GM21529 (cell line): Measurements from ENCODE around the gene BMP4.
A peak's percentile ranks its signal among the peaks of the same experiment; 100 is the strongest.
"Not testable (repeated sequence)": the region's sequence is repeated elsewhere in the genome, so short reads cannot be mapped to it uniquely, and the experiment has no call there.

Experiments
- ATAC-seq: cut with Tn5 transposase; IDR thresholded peaks from one replicate; pipeline ENCODE4 v1.9.1; 2021; ENCODE audit not compliant: unreplicated experiment

BMP4 gene

DNA sequence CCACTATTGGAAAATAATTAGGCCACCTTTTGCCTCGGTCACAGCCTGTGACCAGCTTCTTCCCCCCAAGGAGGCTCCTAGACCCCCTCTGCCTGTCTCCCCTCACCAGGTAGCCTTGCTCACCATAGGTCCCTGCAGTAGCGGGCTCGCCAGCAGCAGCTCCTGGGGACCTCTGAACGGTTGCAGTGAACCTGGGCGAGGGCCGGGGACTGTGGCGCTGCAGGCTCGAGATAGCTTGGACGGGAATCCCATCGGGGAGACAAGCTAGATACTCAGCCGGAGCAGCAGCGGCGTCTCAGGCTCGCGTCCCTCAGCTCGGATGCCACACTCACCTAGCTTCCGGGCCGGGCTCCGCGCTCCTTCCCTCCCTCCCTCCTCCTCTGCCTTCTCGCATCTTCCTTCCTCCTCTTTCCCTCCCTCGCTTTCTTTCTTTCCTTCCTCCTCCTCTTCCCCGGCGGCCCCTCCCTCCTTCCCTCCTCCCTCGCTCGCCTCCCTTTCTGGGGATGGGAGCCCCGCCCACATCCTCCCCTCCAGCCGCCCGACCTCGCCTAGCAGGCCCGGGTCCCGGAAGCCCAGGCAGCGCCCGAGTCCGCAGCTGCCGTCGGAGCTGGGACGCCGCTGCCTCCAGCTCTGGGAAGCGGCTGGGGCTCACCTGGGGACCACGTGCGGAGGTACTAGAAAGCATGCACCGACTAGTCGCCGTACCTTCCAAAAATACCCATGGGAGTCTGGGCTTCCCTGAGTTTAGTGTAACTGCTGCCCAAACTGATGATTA lies at the start of gene BMP4:
TSS of gene BMP4 (minus strand) at position 399 of the 775 bp plus-strand sequence. CDS start 4,603 bp downstream, outside the sequence.
- ATAC-seq, result peak; percentile 45

DNA sequence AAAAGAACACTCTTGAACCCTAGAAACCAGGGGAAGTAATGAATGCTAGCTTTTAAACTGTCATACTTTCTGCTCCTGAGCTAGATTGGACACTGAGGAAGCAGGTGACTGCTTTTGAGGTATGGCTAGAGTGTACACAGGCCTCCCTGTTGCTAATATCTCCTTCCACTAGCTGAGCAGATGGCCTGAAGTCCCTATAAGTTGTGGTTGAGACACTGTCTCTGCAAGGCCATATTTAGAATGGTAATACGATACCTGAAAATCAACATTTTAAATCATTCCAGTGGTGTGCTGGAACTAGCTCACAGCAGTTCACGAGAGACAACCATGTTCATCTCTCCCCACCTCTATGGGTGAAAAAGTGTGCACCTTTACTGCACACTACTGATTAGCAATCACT lies 46.4 kb upstream of the BMP4 start:
- ATAC-seq, result no peak

DNA sequence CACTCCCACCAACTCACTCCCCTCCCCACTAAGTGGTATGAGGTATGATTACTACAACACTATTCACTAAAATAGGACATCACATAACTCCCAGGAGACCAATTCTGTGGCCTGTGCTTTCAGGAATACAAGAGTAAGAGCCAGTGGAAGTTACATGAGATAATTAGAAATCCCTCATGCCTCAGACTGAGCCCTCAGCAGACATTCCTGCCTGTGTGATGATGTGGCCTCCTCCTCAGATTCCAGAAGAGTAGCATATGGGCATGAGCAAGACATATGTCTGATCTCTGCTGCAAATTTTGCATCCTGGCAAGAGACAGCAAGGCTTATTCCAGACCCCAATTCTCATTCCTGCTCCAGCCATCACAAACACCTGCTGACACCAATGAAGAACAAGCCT lies 46.0 kb upstream of the BMP4 start:
- ATAC-seq, result no peak

DNA sequence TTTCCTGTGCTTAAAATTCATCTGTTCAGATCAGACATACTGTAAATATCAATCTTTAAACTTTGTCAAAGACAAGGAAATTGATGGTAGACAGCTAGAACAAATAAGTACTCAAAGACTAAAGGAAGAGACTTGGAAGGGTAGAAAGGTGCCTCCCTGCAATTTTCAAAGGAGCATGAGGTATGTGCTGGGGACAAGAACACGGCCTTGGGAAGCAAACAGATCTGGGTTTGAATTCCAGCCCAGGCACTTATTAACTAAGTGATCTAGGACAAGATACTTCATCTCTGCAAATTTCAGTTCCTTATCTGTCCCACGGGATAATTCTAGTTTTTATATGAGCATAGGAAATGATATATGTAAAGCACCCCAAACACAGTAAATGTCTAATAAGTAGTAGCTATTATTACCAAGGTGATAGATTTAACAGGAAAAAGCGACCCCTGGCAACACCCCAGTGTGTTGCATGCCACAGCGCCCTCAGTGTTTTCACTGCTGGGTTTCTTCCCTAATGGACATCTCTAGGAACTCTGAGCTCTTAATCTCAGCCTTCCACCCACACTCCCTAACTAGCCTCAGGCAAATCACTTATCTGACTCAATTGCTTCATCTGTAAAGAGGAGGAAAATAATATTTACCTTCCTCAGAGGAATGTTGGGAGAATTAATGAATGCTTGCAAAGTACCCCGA lies 44.7 kb upstream of the BMP4 start:
- ATAC-seq, result no peak

DNA sequence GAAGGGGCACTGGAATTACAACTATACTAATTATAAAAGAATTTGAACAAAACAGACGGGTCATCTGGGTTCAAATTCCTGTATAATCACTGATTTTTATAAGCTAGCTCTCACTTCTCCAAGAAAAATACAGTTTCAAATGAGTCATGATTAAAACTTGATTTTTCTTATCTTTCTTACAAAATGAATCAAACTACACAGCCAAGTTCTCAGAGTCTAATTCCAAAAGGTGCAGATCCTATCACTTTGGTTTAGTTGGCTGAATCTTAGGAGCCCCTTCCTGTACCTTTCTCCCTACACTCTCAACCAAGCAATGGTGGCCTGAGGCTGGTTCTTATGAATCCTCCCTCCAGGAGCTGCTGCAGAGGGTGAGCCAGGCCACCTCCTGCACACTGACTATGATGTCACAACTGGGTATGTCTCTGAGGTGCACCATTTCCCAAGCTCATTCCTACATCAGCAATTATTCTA lies 43.8 kb upstream of the BMP4 start:
- no peak for ATAC-seq

DNA sequence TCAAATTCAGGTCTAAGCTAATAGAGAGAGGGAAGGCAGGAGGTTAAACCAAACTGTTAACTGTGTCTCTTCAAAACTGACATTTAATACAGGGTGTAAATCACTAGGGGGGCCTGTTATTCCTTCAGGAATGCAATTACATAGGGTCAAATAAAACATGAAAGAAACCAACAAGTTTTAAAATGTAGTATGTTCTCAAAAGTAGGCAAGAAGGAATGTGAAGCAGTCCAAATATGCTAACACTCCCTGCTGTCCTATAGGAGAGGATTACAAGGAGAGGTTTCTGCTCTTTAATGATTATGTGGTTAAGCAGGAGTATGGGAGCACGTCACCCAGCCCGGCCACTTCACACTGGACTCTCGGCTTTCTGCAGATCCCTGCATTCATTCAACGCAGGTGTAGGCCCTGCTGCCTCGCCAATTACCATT lies 42.5 kb upstream of the BMP4 start:
- ATAC-seq, result no peak

DNA sequence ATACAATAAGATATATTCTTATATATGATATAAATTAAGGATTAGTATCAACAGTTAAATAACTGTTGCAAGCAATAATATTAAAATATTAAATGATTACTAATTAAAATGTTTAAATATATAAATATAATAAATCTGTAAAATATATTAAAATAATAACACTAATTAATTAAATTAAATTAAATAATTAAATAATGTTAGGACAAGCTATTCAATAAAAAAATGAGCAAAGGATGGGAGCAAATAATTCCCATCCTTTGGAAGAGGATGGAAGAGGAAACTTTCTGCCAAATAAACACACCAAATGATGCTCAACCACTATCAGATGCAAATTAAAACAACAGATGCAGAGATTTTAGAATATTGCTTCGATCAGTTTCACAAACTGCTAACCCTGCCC lies 39.4 kb upstream of the BMP4 start:
- no peak for ATAC-seq

DNA sequence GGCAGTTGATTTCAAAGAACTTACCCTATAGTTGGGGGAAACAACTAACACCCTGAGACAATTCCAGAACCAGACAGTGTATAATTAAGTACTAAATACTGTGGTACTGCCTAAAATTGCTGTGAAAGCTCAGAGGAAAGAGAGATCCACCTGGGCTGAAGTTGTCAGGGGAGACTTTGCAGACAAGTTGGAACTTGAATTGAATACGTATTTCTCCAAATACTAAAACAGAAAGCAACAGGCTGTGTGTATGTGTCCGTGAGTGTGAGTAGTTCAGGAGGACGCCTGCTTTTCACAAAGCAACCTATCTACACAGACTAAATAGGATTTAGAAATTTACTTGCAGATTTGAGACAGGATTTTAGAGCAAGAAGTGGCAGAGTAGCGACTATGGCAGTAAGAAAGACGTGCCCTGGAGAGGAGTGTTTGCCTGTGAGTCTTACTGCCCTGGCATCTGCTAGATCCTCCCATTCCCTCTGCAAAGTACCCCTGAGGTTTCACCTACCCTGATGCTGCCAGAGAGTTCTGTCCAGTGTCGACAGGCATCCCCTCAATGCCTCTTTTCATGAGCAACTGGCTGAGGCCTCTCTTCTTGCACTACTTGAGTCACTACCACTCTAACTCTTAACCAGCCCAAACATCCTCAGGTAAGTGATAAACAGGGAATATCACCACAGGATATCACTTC lies 37.4 kb upstream of the BMP4 start:
- no peak for ATAC-seq

DNA sequence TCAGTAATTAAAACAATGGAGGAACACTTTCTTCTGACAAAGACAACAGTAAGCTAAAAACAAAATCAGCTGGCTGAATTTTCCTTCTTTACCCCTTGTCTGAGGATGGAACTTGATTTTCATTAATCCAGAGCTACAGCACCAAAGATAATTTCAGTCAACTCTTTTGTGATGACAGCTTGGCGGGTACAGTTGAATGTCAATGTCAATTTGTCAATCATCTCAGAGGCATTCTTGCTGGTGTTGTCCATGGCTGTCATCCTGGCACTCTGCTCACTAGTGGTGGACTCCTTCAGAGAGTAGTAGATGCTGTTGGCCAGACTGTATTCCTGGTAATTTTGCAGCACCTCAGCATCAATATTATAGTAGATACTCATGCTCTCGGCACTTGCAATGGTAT lies 34.4 kb upstream of the BMP4 start:
- ATAC-seq, result no peak

DNA sequence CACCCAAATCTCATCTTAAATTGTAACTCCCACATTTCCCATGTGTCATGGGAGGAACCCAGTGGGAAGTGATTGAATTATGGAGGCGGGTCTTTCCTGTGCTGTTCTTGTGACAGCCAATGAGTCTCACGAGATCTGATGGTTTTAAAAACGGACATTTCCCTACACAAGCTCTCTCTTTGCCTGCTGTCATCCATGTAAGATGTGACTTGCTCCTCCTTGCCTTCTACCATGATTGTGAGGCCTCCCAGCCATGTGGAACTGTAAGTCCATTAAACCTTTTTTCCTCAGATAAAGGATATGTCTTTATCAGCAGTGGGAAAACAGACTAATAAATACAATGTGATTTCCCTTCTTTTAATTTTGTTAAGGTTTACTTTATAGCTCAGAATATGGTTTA lies 30.1 kb upstream of the BMP4 start:
- ATAC-seq, result not testable (repeated sequence)

DNA sequence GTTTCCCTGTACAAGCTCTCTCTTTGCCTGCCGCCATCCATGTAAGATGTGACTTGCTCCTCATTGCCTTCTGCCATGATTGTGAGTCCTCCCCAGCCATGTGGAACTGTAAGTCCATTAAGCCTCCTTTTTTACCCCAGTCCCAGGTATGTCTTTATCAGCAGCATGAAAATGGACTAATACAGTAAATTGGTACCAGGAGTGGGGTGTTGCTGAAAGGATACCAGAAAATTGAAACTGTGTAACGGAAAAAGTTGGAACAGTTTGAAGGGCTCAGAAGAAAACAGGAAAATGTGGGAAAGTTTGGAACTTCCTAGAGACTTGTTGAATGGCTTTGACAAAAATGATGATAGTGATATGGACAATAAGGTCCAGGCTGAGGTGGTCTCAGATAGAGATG lies 28.3 kb upstream of the BMP4 start:
- not testable (repeated sequence) for ATAC-seq

DNA sequence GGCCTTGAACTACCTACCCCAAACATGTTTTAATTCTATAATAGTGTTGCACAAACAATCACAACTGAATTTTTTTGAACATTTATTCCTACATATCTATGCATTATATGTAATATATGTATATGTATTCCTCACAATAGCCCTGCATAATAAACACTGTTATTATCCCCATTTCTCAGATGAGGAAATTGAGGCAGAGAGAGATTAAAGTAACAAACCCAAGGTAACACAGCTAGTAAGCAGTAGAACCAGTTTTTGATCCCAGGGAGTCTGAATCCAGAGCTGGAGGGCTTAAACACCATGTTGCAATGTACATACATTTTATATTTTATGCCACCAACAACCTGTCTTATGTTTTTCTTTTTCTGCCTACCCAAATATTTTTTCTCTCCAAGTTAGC lies 26.5 kb upstream of the BMP4 start:
- no peak for ATAC-seq

DNA sequence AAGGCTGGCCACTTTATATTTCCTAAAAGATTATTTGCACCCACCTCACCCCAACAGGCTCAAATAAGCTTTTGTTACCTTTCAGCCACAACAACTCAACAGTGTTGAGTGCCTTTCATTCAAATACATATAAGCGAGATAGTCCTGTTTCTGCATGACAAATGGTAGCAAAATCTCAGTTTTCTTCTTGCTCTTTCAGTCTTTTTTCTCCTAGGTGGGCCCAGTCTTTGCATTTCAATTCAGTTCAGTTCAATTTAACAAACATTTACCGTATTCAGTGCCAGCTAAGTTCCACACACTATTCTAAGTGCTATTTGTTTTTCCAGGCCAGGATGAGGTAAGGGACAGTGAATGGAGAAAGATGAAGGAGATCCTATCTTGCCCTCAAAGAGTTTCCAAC lies 25.9 kb upstream of the BMP4 start:
- ATAC-seq, result no peak

DNA sequence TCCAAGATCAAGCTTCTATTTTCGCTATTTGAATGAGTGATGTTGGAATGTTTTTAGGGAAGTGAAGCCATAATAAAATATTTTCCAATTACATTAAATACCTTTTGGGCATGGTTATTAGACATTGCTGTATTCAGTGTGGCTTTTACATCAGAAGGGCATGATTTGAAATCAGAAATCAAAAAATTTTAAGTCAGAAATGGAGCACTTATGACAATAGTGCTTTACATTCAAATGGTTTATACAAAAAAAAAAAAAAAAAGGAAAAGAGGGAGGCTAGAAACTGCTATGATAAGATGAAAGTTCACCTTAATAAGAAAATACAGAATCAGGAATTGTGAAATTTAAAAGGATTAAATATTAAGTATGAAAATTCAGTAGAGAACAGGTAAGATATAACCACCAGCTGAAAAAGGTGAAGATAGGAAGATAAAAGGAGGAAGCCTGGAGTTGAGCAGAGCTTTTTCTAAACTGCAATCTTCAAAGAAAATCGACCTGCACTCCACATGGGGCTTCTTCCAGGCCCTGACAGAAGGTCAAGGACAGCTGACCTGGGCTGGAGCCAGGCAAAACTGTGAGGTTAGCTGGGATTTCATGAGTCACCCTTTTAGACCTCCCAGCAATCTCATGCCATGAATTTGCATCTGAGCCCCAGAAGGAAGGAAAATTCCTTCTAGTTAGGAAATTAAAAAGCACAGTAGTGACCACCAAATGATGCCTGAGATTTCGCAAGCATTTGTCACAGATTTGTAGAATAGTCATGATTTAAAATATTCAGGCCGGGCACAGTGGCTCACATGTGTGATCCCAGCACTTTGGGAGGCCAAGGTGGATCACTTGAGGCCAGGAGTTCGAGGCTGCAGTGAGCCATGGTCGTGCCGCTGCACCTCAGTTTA lies 23.4 kb upstream of the BMP4 start:
- no peak for ATAC-seq

DNA sequence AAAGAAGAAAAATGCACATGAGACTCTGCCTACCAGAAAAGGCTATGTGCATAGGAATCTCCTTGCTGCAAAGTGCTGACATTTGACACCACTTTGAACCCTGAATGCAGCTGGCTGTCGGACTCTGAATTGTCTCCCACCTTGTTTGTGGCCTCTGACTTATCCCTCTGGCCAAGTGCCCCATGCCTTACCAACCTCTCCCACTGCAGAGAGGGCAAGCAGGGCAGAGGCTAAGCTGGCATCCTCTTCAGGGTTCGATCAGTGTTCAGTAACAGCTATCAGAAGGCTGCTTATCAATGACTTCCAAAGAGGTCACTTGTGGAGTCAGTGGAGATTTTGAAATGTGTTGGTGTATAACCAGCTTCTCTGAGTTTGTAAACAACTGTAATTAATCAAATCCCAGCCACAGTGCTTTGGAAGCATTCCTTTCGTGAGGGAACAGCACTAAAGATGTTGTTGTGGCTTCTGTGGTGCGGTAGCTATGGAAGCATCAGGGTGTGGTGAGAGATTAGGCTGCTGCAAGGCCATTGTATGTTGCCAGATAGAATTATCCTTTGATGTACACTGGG lies 22.6 kb upstream of the BMP4 start:
- ATAC-seq, result no peak

DNA sequence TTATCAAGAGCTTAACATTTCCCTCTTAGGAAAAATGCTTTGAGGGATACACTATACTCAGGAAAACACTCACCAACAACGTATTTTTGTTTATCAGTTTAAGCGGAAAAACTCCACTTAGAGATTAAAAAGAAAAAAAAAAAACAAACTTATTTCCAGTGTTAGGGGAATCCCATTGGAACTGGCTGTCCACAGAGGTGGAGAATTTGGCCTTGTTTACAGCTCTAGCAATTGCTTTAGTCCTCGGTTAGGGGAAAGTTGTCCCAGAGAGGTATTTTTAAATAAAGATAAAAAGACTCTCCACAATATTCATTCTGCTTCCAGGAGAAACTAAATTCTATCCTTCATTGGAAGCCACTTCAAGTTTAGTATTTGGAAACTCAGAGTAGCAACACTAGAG lies 21.6 kb upstream of the BMP4 start:
- no peak for ATAC-seq

DNA sequence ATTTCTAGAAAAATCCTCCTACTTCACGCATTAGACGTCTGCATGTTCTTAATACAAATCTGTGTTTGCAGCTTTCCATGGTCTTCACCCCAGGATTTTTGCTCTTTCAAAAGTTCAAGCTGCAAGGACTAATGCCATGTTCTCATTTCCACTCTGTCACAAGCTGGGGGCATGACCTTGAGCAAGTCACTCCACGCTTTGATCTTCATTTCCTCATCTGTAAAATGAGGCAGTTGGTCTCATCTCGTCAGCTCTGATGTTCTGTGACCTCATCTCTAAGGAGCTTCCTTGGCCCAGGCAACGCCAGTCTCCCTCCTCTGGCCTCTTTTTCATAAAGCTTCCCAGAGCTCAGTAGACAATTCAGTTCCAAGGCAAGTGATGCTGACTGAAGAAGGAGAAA lies 18.8 kb upstream of the BMP4 start:
- no peak for ATAC-seq

DNA sequence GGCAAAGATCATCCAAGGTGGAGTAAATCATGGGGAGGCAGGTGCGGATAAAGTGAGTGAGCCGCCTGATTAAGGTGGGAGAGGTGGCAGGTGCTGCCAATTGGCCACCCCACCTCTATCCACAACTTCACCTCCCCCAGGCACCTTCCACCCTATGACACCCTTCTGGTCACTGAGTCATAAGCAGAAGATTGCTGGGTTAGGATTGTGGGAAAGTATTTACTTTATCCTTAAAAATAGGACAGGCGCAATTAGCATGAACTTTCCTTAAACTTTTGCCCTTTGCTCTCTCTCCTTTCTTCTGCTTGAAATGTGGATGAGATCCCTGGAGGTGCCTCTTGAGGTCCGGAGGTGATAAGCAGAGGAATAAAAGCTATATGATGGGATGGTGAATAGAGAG lies 14.9 kb upstream of the BMP4 start:
- no peak for ATAC-seq

DNA sequence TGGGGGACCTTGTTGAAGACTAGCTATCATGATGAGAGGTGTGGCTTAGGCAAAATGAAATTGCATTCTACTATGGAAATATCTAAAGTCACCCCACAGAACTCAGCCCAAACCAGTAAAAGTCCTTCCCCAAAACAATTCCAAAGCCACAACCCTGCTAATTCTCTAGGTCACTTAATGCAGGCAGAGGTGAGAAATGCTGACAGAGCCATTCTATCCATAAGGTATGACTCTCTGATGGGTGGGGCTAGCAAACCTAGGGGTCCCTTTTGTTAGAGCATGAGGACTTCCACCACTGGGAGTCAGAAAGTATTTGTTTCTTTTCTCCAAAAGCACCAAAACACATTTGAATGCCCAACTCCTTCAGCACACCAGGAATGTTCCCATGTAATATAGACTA lies 12.7 kb upstream of the BMP4 start:
- ATAC-seq, result no peak

DNA sequence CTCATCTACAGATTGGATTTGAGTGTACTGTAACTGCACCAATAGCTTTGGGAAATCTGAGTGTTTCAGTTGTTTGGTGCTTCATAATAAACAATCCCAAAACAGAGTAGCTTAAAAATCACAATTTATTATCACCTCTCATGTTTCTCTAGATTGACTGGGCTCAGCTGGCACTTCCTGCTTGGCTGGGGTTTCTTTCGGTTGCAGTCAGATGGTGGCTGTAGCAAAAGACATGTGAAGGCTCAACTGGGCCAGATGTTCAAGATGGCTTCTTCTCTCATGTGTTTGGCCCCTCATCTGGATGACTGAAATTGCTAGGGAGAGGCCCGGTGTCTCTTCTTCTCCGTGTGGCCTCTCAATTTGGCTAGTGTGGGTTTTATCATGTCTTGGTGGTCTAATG lies 12.1 kb upstream of the BMP4 start:
- no peak for ATAC-seq

DNA sequence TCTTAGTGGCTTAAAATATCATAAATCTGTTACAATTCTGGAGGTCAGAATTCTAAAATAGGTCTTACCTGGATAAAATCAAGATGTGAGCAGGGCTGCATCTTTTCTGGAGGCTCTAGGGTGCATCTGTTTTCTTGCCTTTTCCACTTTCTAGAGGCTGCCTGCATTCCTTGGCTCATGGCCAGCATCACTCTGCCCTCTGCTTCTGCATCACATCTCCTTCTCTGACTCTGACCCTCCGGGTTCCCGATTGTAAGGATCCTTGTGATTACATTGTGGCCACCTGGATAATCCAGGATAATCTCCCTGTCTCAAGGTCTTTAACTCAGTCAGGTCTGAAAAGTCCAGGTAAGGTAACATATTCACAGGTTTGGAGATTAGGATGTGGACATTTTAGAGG lies 11.0 kb upstream of the BMP4 start:
- ATAC-seq, result no peak
